GM21381 (cell line): ENCODE measurements around the gene ZFP14.

Experiments used
- ATAC-seq: cut with Tn5 transposase; IDR thresholded peaks from one replicate; pipeline ENCODE4 v1.9.1; 2021; ENCODE audit warnings: mild to moderate bottlenecking, moderate library complexity; ENCODE audit not compliant: unreplicated experiment

The ZFP14 gene

DNA sequence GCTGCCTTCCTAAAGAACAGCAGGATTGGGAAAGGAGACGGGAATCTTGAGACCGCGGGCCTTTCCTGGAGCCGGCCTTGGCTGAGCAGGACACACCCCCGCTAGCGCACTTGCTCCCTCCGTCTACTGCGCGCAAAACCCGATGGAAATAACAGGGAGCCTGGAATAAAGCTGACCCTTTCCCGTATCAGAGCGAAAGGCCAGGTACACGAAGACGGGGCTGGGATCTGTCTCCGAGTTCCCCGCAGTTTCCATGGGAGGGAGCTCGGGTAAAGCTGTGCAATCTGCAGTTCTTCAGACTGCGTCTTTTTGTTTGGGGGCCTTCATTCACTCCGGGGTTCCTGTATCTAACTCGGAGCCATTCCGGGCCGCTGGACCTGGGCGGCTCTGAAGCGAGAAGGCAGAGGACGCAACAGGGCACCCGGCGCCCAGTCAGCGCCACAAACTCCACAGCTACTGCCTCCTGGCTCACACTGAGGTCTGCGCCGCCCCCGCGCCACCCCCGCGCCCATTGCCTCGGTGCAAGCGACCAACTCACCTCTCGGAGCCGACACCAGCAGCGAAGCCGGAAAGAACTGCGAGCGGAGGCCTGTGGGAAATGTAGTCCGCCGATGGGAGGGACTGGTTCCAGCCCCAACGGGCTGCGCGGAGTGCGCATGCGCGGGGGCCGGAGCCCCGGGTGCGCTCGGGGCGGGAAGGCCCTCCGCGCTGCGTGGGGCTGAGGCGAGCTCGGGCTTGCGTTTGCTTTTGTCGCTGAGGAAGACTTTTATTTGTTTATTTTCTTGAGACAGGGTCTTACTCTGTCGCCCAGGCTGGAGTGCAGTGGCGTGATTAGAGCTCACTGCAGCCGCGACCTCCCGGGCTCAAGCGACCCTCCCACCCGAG is at the start of gene ZFP14:
TSS of gene ZFP14 (minus strand) at position 577 of the 885 bp plus-strand sequence. CDS start 11,309 bp downstream, outside the sequence.
- ATAC-seq: peak; percentile 98

DNA sequence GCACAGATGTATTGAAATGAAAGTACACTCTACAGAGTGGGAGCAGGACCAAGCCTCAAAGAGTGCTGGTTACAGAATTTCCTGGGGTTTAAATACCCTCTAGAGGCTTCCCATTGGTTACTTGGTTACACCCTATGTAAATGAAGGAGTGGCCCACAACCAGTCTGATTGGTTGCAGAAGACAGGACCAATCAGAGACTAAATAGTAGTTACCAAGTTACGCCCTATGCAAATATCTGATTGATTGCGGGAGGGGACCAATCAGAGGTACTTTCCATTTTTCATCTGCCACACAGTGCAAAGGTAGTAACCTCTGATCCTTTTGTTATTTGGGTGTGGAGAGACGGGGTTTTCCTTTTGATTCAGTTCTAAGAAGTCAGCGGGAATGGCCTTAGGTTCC is 44.9 kb upstream of the ZFP14 start:
- ATAC-seq: no peak

DNA sequence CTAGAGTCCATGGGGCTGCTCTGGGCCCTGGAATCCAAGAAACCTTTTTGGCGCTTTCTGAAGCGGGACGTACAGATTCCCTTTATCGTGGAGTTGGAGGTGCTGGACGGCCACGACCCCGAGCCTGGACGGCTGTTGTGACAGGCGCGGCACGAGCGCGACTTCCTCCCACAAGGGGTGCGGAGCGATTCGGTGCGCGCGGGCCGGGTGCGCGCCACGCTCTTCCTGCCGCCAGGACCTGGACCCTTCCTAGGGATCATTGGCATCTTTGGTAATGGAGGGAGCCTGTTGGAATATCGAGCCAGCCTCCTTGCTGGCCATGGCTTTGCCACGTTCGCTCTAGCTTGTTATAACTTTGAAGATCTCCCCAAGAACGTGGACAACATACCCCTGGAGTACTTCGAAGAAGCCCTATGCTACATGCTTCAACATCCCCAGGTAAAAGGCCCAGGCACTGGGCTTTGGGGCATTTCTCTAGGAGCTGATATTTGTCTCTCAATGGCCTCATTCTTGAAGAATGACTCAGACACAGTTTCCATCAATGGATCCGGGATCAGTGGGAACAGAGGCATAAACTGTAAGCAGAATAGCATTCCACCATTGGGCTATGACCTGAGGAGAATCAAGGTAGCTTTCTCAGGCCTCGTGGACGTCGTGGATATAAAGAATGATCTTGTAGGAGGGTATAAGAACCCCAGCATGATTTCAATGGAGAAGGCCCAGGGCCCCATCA is 42.9 kb upstream of the ZFP14 start:
- no peak for ATAC-seq

DNA sequence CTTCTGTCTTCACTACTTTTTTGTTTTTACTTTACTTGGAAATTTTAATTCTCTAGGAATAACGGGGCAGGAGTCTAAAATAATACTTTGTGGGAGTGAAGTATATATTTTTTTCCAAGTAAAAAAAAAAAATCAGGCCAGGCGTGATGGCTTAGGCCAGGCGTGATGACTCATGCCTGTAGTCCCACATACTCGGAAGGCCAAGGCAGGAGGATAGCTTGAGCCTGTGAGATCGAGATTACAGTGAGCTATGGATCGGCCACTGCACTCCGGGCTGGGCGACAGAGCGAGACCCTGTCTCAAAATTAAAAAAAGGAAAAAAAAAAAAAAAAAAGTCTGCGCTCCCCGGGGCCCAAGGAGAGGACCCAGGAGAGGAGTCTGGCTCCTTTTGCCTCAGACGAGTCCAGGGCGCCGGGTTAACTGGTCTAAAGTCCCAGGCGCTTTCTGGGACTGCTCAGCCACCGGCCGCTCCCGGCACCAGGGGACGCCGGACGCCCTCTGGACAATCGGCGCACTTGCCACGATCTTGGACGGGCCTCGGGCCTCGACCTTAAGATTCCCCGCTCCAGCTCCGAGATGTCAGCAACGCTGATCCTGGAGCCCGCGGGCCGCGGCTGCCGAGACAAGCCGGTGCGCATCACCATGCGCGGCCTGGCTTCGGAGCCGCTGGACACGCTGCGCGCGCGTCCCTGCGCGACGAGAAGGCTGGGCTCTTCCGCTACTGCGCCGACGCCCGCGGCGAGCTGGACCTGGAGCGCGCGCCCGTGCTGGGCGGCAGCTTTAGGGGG is 42.2 kb upstream of the ZFP14 start:
- ATAC-seq: no peak

DNA sequence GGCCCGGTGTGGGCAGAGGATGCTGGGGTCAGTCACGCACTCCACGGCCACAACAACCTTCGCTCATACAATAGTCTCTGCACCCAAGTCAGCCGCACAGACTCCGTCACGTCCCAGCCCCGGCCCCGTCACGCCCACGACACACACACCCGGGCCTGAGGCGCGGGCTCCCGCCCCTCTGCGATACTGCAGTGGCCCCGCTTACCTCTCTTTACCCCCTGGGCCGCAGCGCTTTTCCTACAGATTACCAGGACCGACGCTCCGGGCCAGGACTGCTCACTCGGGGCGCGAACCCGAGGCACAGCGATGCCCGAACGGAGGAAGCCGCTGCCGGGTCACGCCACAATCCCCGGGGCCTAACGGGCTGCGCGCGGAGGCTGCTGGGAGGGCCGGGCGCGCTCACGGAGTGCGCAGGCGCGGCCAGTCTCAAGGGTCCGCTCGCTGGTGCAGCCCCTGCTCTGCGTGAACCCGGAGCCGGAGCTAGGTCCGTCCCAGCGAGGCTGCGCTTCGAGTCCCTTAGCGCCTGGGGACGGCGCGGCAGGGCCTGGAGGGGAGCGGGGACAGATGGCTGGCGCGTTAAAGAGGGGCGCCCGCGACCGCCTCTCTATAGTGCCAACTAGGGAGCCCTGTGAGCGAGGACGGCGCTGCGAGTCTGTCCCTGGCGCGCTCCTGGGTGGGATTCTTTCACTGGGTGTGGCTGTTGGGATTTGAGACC is 39.4 kb upstream of the ZFP14 start, which contains the start of gene ZFP82:
TSS of gene ZFP82 (minus strand) at position 358 of the 715 bp plus-strand sequence. CDS start 8,855 bp downstream, outside the sequence.
- peak; percentile 82 for ATAC-seq

DNA sequence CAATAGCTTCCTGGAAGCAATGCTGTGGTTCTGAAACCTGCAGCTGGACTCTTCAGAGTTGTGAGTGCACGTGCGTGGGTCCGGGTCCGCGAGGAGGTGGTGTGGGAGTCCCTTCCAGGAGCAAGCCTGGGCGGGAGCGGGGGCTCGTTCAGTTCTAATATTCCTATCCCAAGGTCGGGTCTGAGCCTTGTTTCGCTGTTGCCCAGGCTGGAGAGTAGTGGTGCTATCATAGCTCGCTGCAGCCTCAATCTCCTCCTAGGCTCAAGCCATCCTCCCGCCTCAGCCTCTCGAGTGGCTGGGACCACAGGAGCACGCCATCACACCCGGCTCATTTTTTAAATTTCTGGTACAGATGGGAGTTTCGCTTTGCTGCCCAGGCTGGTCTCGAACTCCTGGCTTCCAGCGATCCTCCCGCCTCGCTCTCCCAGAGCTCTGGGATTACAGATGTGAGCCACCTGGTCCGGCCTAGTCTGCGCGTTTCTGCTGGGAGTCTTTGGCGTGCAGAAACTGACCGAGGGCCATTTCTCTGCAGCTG is 38.8 kb upstream of the ZFP14 start:
- ATAC-seq: no peak

DNA sequence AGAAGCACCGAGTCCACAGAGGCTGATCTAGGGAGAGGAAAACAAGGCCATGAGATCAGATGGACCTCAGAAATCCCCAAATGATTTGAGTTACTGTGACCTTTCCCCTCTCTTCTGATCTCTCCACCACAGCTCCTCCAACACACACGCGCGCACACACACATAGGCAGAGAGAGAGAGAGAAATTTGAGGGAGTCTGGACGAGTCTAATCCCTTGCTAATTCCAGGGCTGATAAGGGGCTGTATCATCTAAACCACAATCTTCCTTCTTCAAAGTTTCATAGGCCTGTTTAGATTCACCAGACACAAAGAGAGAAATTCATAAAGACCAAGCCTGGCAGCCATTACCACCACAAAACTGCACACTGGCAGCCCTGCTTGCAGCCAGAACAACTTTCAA is 30.8 kb upstream of the ZFP14 start:
- ATAC-seq: no peak

DNA sequence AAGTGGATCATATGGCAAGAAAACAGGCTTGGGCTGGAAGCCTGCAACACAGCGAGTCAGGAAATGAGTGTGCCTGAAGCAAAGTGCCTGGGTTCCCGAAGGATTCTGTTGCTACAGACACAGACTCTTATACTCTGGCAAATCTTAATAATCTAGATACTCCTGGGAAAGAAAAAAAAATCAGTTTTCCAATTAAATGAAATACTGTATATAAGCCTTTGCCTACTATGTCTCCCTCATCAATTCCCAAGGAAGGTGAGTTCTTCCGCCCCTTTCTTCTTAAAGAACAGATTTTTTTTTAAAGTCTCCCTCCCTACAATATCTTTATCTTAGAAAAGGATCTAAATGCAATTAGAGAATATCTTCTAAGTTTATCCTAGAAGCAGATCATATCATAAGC is 29.1 kb upstream of the ZFP14 start:
- no peak for ATAC-seq

DNA sequence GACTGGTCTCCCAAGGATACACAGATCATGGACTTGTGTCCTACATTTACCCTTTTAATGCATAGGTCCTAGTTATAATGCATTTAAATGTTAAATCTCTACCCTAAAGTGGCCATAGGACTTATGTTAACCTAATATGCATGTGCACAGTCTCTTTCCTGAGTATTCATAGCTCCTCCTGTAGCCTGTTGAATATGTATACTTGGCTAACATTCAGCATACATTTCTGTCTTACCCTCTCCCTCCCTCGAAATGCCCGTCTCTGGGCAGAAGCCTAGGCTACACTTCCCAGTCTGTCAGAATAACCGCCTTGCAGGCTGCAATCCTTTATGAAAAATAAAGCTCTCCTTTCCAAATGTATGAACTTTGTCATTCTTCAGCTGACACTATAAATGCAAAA is 25.5 kb upstream of the ZFP14 start:
- no peak for ATAC-seq

DNA sequence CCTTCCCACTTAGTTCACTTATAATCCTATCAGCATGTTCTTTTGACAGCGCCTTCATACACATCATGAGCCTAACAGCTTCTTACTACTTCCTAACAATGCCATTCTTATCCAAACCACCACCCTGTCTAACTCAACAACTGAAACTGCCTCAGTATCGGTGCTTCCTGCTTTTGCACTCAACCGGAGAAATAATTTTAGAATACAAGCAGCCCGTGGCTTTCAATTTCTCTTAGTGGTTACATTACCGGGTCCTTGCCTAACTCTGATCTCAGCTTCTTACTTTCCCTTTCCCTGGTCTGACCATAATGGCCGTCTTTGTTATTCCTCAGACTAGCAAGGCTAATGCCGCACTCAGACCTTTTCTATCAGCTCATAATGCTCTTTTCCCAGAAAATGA is 22.5 kb upstream of the ZFP14 start:
- ATAC-seq: no peak

DNA sequence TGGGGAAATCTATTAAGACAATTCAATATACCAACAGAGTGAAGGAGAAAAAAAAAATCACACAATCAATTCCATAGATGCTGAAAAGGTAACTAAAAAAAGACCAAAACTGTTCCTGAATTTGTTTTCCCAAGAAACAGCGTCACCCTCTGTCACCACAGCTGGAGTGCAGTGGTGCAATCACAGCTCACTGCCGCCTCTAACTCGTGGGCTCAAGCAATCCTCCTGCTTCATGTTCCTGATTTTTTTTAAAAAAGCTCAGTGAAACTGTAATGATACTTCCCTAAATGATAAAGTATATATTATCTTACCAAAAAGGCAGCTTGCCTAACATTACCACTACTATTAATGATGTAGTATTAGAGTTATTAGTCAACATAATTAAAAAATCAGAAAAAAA is 19.6 kb upstream of the ZFP14 start:
- ATAC-seq: no peak

DNA sequence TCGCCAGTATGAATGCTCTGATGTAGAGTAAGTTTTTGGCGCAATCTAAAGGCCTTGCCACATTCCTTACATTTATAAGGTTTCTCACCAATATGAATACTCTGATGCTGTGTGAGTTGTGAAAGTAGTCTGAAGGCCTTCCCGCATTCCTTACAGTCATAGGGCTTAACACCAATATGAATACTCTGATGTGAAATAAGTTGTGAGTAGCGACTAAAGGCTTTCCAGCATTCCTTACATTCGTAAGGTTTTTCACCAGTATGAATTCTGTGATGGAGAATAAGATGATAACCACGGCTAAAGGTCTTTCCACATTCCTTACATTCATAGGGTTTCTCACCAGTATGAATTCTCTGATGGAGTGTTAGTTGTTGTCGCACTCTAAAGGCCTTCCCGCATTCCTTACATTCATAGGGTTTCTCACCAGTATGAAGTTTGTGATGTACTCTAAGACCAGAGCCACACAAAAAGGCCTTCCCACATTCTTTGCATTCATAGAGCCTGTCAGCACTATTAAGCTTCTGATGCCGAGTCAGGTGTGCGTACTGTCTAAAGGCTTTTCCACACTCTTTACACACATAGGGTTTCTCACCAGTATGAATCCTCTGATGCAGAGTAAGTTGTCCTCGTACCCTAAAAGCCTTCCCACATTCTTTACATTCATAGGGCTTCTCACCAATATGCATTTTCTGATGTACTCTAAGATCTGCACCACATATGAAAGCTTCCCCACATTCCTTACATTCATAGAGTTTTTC is 14.1 kb upstream of the ZFP14 start:
- ATAC-seq: no peak

DNA sequence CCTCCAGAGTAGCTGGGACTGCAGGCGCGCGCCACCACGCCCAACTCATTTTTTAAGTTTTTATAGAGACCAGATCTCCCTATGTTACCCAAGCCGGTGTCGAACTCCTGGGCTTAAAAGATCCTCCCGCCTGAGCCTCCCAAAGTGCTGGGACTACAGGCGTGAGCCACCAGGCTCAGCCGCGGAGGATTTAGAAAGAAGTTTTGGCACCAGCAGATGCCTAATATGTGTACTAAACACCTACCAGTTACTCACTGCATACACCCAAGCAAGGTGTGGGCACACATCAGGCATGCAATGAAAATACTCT is 464 bp upstream of the ZFP14 start:
- ATAC-seq: no peak

DNA sequence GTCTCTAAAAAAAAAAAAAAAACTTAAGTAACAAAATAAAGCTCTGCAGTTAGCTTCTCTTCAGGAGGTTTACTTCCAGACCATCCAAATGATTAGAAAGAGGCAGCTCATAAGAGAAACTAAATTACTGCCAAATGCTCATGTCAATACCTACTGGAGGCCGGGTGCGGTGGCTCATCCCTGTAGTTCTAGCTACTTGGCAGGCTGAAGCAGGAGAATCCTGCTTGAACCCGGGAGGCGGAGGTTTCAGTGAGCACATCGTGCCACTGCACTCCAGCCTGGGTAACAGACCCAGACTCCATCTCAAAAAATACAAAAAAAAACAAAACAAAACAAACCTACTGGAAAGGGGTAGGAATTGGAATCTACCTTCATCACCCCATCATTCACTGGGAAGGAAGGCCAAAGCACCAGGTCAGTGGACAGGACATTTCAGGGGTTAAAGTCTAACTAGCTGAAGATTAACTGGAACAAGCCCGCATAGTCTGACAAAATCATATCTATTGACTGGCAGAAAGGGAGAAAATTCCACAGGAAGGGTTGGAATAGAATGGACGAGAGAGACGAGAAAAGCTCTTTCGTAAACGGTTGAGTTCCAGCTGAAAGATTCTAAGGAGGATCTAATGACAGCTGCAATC is 1.3 kb downstream of the ZFP14 start:
- no peak for ATAC-seq

DNA sequence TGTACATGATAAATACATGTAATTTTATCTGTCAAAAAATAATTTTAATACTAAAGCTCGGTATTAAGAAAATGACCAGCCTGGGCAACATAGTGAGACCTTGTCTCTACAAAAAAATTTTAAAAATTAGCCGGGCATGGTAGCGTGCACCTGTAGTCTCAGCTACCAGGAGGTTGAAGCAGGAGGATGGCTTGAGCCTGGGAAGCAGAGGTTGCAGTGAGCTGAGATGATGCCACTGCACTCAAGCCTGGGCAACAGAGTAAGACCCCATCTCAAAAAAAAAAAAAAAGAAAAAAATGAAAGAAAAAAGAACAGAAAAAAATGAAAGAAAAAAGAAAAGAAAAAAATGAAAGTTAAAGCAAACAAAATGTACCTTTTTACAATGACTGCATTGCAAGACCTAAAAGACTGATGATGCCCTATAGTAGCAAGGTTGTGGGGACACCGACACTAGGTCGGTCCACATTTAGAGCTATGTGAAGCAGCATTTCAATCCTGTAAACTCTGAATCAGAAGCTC is 5.3 kb downstream of the ZFP14 start:
- no peak for ATAC-seq

DNA sequence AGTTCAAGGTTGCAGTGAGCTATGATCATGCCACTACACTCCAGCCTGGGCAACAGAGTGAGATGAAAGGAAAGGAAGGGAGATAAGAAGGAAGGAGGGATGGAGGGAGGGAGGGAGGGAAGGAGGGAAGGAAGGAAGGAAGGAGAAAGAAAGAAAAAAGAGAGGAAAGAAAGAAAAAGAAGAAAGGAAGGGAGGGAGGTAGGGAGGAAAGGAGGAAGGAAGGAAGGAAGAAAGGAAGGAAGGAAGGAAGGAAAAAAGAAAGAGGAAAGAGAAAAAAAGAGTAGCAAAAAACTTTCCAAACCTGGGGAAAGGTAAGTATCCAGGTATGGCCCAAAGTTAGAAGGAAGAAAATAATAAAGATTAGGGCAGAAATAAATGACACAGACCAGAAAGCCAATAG is 7.1 kb downstream of the ZFP14 start:
- ATAC-seq: no peak

DNA sequence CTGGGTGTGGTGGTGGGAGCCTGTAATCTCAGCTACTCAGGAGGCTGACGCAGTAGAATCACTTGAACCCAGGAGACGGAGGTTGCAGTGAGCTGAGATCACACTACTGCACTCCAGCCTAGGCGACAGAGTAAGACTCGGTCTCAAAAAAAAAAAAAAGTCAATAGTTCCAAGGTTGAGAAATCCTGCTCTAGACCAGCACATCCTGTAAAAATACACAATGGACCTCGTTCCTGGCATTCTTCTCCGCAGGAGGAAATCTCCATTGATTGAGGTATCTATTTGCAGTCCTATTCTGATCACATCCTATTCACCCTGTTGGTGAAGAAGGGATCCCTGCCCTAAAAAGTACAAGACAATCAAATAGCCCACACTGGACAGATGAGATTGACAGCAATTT is 15.2 kb downstream of the ZFP14 start:
- ATAC-seq: no peak

DNA sequence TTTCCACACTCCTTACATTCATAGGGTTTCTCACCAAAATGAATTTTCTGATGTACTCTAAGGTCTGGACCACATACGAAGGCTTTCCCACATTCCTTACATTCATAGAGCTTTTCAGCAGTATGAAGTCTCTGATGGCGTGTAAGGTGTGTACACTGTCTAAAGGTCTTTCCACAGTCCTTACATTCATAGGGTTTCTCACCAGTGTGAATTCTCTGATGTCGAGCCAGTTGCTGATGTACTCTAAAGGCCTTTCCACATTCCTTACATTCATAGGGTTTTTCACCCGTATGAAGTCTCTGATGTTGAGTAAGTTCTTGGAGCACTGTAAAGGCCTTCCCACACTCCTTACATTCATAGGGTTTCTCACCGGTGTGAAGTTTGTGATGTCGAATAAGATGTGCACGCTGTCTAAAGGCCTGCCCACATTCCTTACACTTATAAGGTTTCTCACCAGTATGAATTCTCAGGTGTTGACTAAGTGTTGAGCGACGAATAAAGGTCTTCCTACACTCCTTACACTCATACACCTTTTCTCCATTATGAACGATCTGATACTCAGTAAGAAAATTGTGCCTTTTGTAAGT is 38.1 kb downstream of the ZFP14 start:
- ATAC-seq: no peak
